ENCODE results near the gene KIDINS220. TPM values are rescaled to one million over a fixed set of nuclear protein-coding genes. Genes with fewer than 3 reads are reported as not detected.

Gene KIDINS220
- total and polyA plus RNA-seq, 2 of the 13 experiments (the other 11 are each of a cell fraction or from before 2014, with no cell fraction given): 25.2 to 32.3 TPM

- TF ChIP-seq ZNF563 (CRISPR knock-in tag; IDR thresholded peaks at IDR 0.05) (peak; percentile 88), HOXA5 (CRISPR knock-in tag; IDR thresholded peaks at IDR 0.05) (peak; percentile 59), ZSCAN21 (CRISPR knock-in tag; IDR thresholded peaks at IDR 0.05; ENCODE audit: borderline replicate concordance) (peak; percentile 56), ZNF724P (CRISPR knock-in tag; IDR thresholded peaks at IDR 0.05; ENCODE audit: borderline replicate concordance) (peak; percentile 63; the same call in 1 of the 2 replicates), ISX (CRISPR knock-in tag; conservative IDR thresholded peaks at IDR 0.05) (0 out of 2 replicates have a peak, but pooled peaks have one; percentile 61), NPAS2 (CRISPR knock-in tag; IDR thresholded peaks at IDR 0.05; ENCODE audit: borderline replicate concordance) (no peak), XRCC5 (optimal IDR thresholded peaks at IDR 0.05; ENCODE audit: low read length) (no peak), KDM5B (CRISPR knock-in tag; IDR thresholded peaks at IDR 0.05; ENCODE audit: borderline replicate concordance) (peak; percentile 69; the same call in 1 of the 2 replicates), ZKSCAN5 (CRISPR knock-in tag; IDR thresholded peaks at IDR 0.05) (no peak), ZSCAN22 (CRISPR knock-in tag; IDR thresholded peaks at IDR 0.05) (no peak; the same call in 1 of the 2 replicates), ZNF75D (CRISPR knock-in tag; IDR thresholded peaks at IDR 0.05; ENCODE audit: borderline replicate concordance) (0 out of 2 replicates have a peak, but pooled peaks have one; percentile 44), MXD4 (CRISPR knock-in tag; IDR thresholded peaks at IDR 0.05) (peak; percentile 34; the same call in 1 of the 2 replicates), MIXL1 (CRISPR knock-in tag; IDR thresholded peaks at IDR 0.05) (peak; percentile 37; the same call in 1 of the 2 replicates), ZNF598 (CRISPR knock-in tag; IDR thresholded peaks at IDR 0.05; ENCODE audit: borderline replicate concordance) (peak; percentile 67; the same call in 1 of the 2 replicates), CBX1 (IDR thresholded peaks at IDR 0.05; ENCODE audit: low read depth) (peak; percentile 80), ZNF619 (CRISPR knock-in tag; IDR thresholded peaks at IDR 0.05) (0 out of 2 replicates have a peak, but pooled peaks have one; percentile 42), CSRNP2 (CRISPR knock-in tag; conservative IDR thresholded peaks at IDR 0.05; ENCODE audit: low read depth) (peak; percentile 59; the same call in 1 of the 2 replicates), REL (CRISPR knock-in tag; conservative IDR thresholded peaks at IDR 0.05) (peak; percentile 84), ZNF589 (CRISPR knock-in tag; conservative IDR thresholded peaks at IDR 0.05) (0 out of 2 replicates have a peak, but pooled peaks have one; percentile 15), NFATC3 (CRISPR knock-in tag; IDR thresholded peaks at IDR 0.05) (peak; percentile 90), NCOA5 (CRISPR knock-in tag; IDR thresholded peaks at IDR 0.05) (0 out of 2 replicates have a peak, but pooled peaks have one; percentile 46), EP300 (IDR thresholded peaks at IDR 0.05; ENCODE audit: low read depth in 2 of 2, low read length in 2 of 2) (no peak), EP300 (CRISPR knock-in tag; IDR thresholded peaks at IDR 0.05; ENCODE audit: borderline replicate concordance) (no peak), GTF2F1 (IDR thresholded peaks at IDR 0.05; ENCODE audit: low read length) (no peak), ATF2 (CRISPR knock-in tag; IDR thresholded peaks at IDR 0.05) (no peak)
- TF ChIP-seq, protein P1, sequence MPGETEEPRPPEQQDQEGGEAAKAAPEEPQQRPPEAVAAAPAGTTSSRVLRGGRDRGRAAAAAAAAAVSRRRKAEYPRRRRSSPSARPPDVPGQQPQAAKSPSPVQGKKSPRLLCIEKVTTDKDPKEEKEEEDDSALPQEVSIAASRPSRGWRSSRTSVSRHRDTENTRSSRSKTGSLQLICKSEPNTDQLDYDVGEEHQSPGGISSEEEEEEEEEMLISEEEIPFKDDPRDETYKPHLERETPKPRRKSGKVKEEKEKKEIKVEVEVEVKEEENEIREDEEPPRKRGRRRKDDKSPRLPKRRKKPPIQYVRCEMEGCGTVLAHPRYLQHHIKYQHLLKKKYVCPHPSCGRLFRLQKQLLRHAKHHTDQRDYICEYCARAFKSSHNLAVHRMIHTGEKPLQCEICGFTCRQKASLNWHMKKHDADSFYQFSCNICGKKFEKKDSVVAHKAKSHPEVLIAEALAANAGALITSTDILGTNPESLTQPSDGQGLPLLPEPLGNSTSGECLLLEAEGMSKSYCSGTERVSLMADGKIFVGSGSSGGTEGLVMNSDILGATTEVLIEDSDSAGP (CRISPR knock-in tag; IDR thresholded peaks at IDR 0.05; ENCODE audit: borderline replicate concordance): peak; percentile 76; the same call in 1 of the 2 replicates
Measured at GRCh38 chr2:8684878-8685696, 152.3 kb downstream of the KIDINS220 start (continued).

Measured in HepG2 (cell line).